ENCODE results near the gene RNF31. TPM values are rescaled to one million over a fixed set of nuclear protein-coding genes. Genes with fewer than 3 reads are reported as not detected.

The RNF31 gene
- total RNA-seq, 2 experiments from 2014 or later: 46.0 to 57.8 TPM

GRCh38 chr14:24204163-24205146, 57.2 kb downstream of the RNF31 start:
- Histone ChIP-seq H3K4me1 (ENCODE audit: insufficient read depth, low read length) (peaks cover 8% of the 10 kb centered on the region), H3K27me3 (ENCODE audit: control insufficient read depth in 1 of 2, insufficient read depth in 2 of 2, low read length in 2 of 2) (no peaks in the 10 kb centered on the region), H3K4me3 (ENCODE audit: low read length) (no peak overlapping the region), H3K36me3 (ENCODE audit: insufficient read depth, low read length) (peaks cover 51% of the 10 kb centered on the region), H3K9me3 (ENCODE audit: control insufficient read depth in 1 of 2, insufficient read depth in 1 of 2, low read length in 2 of 2) (no peaks in the 10 kb centered on the region), H3K27ac (ENCODE audit: low read depth in 1 of 2, low read length in 2 of 2) (no peak overlapping the region)
- no peaks in the 10 kb centered on the region for H3K9me3 Mint-ChIP-seq
- DNase-seq (no peak), ATAC-seq (ENCODE audit: poor library complexity) (no peak)
- CTCF ChIA-PET: no interaction called here
- H3K4me1 Mint-ChIP-seq (ENCODE audit: low read depth): peaks cover 22% of the 10 kb centered on the region
- peak overlapping the region; percentile 1 for H3K27ac Mint-ChIP-seq
- TF ChIP-seq CTCF (IDR thresholded peaks at IDR 0.05): no peak
- intact Hi-C loops (cut with DNase I, micrococcal nuclease): no loop called here
- H3K27me3 Mint-ChIP-seq: no peaks in the 10 kb centered on the region
- POLR2A ChIA-PET: interaction anchor here (1.1 kb wide), 1 partner anchor 9 kb away, joined by 3 read pairs; no protein-coding TSS in a partner anchor
- no peak overlapping the region for H3K4me3 Mint-ChIP-seq
- peaks cover 78% of the 10 kb centered on the region for H3K36me3 Mint-ChIP-seq (ENCODE audit: low read depth)

GRCh38 chr14:24206260-24207103, 59.2 kb downstream of the RNF31 start:
- DNase-seq (peak in 1 of 14 experiments; percentile 6), ATAC-seq (ENCODE audit: poor library complexity) (no peak)
- Histone ChIP-seq H3K4me3 (ENCODE audit: low read length) (no peak overlapping the region), H3K27ac (ENCODE audit: low read depth in 1 of 2, low read length in 2 of 2) (no peak overlapping the region), H3K27me3 (ENCODE audit: control insufficient read depth in 1 of 2, insufficient read depth in 2 of 2, low read length in 2 of 2) (no peaks in the 10 kb centered on the region), H3K4me1 (ENCODE audit: insufficient read depth, low read length) (peaks cover 20% of the 10 kb centered on the region), H3K9me3 (ENCODE audit: control insufficient read depth in 1 of 2, insufficient read depth in 1 of 2, low read length in 2 of 2) (no peaks in the 10 kb centered on the region), H3K36me3 (ENCODE audit: insufficient read depth, low read length) (peaks cover 68% of the 10 kb centered on the region)
- Mint-ChIP-seq H3K9me3 (no peaks in the 10 kb centered on the region), H3K27ac (peak overlapping the region; percentile 54), H3K4me1 (ENCODE audit: low read depth) (peaks cover 27% of the 10 kb centered on the region), H3K4me3 (no peak overlapping the region), H3K36me3 (ENCODE audit: low read depth) (peaks cover 86% of the 10 kb centered on the region), H3K27me3 (no peaks in the 10 kb centered on the region)
- intact Hi-C loops (cut with DNase I, micrococcal nuclease): no loop called here
- no peak for TF ChIP-seq CTCF (IDR thresholded peaks at IDR 0.05)
- CTCF ChIA-PET: no interaction called here
- POLR2A ChIA-PET: interaction anchor here (0.6 to 1.2 kb wide), 6 partner anchors 9 to 92 kb away, joined by 3 to 4 read pairs (median 3); partner anchors contain the start of genes DCAF11, IPO4, IRF9 and MDP1

- H3K4me1 ChIP-seq (ENCODE audit: insufficient read depth, low read length): peaks cover 27% of the 10 kb centered on the region
- Mint-ChIP-seq H3K9me3 (no peaks in the 10 kb centered on the region), H3K27ac (peak overlapping the region; percentile 54), H3K4me3 (no peak overlapping the region), H3K27me3 (no peaks in the 10 kb centered on the region), H3K4me1 (ENCODE audit: low read depth) (peaks cover 34% of the 10 kb centered on the region), H3K36me3 (ENCODE audit: low read depth) (peaks cover 84% of the 10 kb centered on the region)
- no peaks in the 10 kb centered on the region for H3K9me3 ChIP-seq (ENCODE audit: control insufficient read depth in 1 of 2, insufficient read depth in 1 of 2, low read length in 2 of 2)
- no peak for TF ChIP-seq CTCF (IDR thresholded peaks at IDR 0.05)
- ChIA-PET POLR2A (interaction anchor here (0.7 to 1.2 kb wide), 3 partner anchors 9 to 46 kb away, joined by 3 to 4 read pairs (median 3); partner anchors contain the start of genes IRF9, MDP1 and TM9SF1), CTCF (no interaction called here)
- H3K4me3 ChIP-seq (ENCODE audit: low read length): no peak overlapping the region
- ATAC-seq (ENCODE audit: poor library complexity) (no peak), DNase-seq (peak in 1 of 14 experiments; percentile 6)
- no peak overlapping the region for H3K27ac ChIP-seq (ENCODE audit: low read depth in 1 of 2, low read length in 2 of 2)
- intact Hi-C loops (cut with DNase I, micrococcal nuclease): no loop called here
- no peaks in the 10 kb centered on the region for H3K27me3 ChIP-seq (ENCODE audit: control insufficient read depth in 1 of 2, insufficient read depth in 2 of 2, low read length in 2 of 2)
- peaks cover 68% of the 10 kb centered on the region for H3K36me3 ChIP-seq (ENCODE audit: insufficient read depth, low read length)
These were observed 59.8 kb downstream of the RNF31 start for GRCh38 chr14:24207104-24207551.
